Neural progenitor cell (in vitro differentiated cells): Measurements from ENCODE around the gene CIAPIN1.

ENCODE experiments used
- CTCF ChIP-seq: fragments of 200-600 bp; sonication (generic); IDR thresholded peaks from 2 replicates; pipeline ENCODE4 v1.5.1; 2017; ENCODE audit warnings: antibody characterized with exemption, mild to moderate bottlenecking
- EZH2 ChIP-seq: fragments of 200-600 bp; sonication (generic); IDR thresholded peaks from 2 replicates; pipeline ENCODE4 v1.6.1; 2017; ENCODE audit warnings: antibody characterized with exemption, mild to moderate bottlenecking, moderate library complexity

- TF ChIP-seq CTCF: no peak
- TF ChIP-seq EZH2: no peak
These were observed 42.0 kb upstream of the CIAPIN1 start for GRCh38 chr16:57489229-57489628.
